HG03565 (cell line): Measurements from ENCODE around the gene RIPK3.
"Not testable (repeated sequence)": the region's sequence is repeated elsewhere in the genome, so short reads cannot be mapped to it uniquely, and the experiment has no call there.

Experiments
- ATAC-seq: cut with Tn5 transposase; IDR thresholded peaks from one replicate; pipeline ENCODE4 v1.9.1; 2021; ENCODE audit warnings: mild to moderate bottlenecking, moderate library complexity; ENCODE audit not compliant: unreplicated experiment

RIPK3 gene

DNA sequence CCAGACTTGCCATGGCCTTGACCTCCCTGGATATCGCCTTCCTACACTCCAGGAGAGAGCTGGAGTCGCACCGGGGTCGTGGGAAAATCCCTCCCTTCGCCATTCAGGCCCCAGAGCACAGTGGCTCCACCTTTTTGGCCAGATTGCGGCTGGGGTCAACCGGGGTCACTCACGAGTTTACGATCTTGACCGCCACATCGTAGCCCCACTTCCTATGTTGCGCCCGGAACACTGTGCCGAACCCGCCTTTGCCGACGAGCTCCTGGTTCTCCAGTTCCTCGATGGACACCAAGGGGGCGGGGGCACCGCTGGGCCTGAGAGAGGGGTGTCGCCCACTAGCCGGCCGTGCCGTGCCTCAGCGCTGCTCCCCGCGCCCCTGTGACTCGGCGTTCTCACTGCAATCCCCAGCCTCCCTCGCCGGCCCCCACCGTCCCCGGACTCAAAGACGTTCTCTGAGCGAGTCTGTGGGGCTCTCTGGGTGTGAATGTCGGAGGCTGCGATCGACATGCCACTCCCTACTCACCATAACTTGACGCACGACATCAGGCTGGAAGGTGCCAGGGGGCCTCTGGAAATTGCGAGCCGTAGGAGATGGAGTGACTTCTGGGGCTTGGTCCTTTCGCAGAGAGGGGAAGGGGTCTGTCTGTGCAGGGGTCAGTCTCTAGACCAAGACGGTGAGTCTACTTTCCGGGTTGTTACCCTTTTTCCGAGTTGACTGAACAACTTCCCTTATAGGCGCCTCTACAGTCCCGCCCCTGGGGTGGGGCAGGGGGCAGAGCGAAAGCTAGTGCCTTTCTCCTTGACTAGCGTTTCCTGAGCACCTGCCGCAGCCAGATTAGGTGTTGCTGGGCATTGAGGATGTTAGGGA is at the start of gene RIPK3:
Gene RIPK3 (minus strand): TSS at position 708 of the 868 bp plus-strand sequence. CDS start 165 bp downstream, at position 543.
- ATAC-seq = peak; percentile 82

DNA sequence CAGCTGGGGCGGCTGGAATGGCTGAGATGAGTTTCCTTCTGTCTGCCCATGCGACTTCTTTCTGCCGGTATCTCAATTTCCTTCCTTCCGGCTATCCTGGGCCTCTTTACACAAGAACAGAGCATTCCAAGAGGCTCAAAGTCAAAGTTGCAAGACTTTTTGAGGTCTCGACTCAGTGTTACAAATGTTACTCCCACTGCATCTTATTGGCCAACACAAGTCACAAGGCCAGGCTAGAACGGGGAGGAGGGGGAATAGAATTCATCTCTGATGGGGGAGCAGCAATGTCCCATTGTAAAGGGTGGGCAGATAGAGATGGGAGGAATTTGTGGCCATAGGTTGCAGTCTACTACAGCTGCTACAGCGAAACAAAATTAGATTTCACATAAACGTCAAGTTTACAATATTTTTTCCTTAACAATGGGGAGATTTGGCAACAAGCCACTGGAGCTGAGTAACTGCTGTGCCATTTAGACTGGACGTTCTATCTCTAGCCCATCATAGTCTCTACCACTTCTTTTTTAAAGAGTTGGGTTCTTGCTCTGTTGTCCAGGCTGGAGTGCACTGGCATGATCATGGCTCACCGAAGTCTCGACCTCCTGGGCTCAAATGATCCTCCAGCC is 49.5 kb upstream of the RIPK3 start:
- no peak for ATAC-seq

DNA sequence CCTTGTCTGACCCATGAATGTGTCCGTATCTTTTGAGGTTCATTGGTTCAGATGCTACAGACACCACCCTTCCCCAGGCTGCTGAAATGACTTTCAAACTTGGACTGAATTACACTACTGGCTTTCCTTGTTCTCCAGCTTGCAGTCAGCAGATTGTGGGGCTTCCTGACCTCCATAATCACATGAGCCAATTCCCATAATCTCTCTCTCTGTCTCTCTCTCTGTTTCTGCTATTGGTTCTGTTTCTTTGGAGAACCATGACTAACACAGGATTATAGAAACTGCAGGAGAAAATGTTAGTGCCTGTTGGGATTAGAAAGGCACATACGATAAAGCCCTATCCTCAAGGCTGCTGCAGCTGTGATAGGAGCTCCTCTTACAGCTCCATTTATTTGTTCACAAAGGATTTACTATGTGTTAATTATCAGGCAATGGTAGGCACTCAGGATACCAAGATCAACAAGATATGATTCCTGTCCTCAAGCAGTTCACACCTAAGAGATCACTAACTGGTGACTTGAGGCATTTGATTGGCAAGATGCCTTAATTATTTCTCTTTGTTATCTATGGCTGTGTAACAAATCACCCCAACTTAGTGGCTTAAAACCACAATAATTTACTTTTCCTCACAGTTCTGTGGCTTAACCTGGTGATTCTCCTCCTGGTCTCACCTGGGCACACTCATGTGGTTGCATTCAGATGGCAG is 48.8 kb upstream of the RIPK3 start:
- ATAC-seq = no peak

DNA sequence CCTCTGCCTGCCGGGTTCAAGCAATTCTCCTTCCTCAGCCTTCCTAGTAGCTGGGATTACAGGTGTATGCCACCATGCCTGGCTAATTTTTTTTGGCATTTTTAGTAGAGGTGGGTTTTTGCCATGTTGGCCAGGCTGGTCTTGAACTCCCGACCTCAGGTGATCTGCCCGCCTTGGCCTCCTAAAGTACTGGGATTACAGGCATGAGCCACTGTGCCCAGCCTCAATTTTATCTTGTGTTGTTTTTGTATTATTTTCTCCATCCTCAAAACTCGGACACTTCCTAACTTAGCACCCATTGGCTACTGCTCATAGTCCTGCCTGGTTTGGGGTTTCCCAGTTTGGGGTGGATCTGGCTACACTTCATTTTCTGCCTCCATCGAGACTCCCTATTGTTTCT is 47.8 kb upstream of the RIPK3 start:
- not testable (repeated sequence) for ATAC-seq

DNA sequence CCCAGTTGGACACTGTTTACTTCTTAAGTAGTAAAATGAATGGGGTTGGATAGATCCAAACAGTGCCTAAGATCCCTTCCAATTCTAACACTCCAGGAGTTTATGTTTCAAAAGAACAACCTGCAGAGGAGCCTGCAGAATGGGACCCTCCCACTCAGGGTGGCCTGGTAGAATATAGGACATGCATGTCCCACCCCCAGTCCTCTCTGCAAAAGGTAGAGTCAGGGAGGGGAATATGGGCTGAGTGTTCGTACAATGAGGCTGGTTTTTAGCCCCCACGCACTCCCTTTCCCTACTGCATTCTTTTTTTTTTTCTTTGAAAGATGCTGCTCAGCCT is 47.2 kb upstream of the RIPK3 start:
- ATAC-seq = no peak

DNA sequence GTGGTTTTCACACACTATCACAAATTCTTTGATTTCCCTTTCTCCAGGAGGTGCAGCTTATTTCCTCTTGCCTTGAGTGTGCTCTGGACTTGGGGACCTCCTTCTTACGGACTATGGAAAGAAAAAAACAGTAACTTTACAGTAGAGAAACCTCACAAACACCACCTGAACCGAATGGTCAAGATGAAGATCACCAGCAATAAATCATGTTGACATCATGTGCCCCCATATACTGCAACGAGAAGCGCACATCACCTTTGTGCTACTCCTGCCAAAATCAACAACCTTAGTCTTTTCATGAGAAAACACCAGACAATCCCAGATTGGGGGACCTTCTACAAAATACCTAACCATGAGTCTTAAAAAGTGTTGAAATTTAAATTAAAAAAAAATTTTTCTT is 45.7 kb upstream of the RIPK3 start:
- no peak for ATAC-seq

DNA sequence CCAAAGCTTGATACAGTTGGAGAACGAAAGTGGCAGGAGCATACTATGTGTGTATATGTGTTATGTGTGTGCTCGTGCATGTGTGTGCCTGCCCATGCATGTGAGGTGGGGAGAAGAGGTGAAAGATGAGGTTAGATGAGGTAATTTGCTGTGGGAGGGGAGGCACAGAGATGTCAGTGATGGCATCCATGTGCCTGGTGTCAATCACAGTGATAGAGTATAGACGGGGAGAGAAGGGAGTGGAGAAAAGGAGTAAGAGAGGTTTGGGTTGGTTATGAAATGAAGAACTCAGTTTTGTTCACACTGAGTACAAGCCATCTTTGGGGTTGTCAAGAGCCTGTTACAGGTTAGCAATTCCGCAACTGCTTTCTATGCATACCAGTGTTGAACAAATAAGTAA is 44.4 kb upstream of the RIPK3 start:
- no peak for ATAC-seq

DNA sequence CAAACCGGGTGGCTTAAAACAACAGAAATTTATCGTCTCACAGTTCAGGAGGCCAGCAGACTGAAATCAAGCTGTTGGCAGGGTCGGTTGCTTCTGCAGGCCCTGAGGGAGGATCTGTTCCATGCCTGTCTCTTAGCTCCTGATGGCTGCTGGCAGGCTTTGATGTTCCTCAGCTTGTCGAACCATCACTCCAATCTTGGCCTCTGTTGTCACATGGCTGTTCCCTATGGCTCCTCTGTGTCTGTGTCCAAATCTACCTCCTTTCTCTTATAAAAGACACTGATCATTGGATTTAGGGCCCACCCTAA is 42.2 kb upstream of the RIPK3 start:
- no peak for ATAC-seq

DNA sequence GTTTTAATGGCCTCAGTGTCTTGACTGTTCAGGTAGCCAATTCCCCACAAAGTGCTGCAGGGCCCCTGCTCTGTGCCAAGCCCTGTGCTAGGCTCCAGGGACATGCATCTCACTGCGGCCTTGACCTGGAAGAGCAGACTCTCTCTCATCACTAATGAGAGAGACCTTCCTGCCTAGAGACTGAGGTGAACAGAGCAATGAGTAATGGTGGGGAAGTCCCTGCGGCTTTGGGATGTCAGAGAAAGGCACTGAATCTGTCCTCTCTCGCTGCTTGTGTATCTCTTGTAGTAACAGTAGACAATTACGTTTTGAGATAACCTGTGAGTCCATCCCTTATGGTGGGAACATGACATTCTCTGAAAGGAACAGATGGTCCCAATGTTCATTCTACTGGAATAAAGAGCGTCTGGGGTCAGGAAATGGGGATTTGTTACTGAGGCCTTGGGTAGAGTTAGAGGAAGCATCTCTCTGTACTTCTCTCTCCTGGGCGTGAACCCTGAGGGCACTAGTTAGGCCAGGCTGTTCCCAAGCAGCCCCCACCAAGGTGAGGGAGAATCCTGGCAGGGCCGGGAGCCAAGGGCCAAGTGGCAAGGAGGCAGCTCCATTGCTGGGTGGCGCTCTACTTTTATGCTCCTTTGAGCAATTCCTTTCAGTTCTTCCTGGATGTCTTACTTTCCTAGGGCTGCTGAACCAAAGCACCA is 41.7 kb upstream of the RIPK3 start:
- ATAC-seq = no peak

DNA sequence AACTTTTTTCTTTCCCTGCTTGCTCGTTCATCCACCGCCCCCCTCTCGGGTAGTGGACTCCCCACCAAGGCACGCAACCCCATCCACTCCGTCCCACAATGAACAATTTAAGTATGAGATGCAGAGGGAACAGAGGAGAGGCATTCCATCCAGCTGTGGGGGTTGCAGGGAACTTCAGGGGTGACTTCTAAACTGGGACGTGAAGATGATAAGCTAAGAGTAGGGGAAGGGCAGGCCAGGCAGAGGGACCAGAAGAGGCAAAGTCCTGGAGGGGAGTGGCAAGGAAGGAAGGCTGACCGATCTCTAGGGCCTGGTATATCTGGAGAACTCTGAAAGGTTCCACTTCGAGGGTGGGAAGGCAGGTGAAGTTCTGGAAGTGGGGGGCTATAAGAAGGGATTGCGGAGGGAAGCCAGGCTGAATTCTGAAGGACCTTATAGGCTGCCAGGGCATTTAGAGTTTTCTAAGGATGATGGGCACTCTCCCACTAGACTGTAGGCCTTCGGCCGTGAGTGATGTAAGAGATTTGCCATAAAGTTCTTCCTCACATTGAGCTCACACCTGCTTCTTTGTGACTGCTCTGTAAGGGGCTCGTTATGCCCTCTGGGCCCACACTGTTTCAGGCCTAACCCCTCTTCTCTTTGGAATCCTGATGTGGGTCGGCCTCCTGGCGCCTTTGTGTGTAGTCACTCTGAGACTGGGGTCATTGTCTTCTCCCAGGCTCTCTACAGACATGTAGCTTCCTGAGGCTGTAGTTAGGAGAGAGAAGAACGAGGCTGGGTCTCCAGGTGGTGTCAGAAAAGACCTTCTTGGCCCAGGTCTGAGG is 40.3 kb upstream of the RIPK3 start:
- no peak for ATAC-seq

DNA sequence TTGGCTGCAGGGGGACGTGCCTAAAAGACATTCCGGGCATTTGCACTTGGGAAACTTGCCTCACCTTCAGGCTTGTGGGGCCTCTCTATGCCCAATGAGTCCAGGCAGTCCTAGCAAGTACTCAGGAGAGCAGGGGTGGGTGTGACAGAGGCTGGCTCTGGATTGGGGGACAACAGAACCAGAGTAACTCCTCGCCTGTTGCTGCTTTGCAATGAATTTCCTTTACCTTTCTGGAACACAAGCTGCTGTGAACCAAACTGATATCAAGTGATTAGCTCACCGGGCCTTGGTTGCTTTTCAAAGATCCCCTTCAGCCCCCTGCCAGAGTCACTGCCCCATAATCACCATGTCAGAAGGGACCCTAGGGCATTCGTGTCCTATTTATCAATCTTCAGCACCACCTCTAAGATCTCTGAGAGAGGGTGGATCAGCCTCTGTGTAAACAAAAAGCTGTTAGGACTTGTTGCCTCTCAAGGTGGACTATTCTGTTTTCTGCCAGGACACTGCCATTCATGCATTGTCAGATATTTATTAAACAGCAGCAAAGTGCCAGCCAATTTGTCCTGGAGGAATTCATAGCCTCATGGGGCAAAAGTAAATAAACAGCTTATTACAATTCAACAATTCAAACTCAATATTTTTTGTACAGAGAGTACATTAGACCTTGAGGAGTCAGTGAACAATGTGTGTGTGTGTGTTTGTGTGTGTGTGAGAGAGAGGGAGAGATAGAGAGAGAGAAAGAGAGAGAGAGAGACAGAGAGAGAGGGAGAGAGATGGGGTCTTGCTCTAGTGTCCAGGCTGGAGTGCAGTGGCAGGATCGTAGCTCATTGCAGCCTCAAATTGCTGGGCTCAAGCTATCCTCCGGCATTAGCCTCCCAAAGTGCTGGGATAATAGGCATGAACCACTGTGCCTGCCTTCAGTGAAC is 39.5 kb upstream of the RIPK3 start:
- no peak for ATAC-seq

DNA sequence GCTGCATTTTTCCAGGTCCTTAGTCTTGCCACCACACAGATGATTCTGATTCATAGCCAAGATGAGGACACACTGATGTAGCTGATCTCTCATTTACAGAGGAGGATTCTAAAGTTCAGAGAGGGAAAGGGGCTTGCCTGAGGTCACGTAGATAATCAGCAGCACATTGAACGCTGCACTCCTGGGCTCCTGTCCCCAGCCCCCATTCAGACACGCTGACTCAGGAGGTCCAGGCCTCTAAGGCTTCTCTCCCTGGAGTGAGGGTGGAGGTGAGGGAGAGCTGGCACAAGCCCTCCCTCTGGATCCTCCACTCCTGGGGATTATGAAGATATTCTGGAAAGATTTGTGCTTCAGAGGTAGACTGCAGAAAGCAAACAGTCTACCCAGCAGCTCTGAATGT is 38.5 kb upstream of the RIPK3 start:
- ATAC-seq = no peak

DNA sequence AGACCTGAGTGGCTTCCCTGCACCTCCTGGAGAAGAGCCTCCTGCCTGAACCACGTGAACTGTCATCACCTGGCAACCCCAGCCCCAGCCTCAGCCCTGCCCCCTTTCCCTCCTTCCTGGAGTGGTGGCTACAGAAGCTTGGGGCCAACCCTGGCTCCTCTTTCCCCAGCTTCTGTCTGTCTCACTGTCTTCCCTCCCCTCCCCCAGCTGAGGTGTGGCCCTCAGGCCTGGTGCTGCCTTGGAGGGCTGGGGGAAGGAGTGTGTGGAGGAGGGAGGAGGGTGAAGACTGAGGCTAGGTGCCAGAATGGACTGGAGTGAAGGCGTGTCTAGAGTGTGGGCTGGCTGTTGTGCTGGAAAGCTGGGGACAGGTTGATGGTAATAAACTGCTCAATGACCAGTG is 37.9 kb upstream of the RIPK3 start:
- ATAC-seq = no peak

DNA sequence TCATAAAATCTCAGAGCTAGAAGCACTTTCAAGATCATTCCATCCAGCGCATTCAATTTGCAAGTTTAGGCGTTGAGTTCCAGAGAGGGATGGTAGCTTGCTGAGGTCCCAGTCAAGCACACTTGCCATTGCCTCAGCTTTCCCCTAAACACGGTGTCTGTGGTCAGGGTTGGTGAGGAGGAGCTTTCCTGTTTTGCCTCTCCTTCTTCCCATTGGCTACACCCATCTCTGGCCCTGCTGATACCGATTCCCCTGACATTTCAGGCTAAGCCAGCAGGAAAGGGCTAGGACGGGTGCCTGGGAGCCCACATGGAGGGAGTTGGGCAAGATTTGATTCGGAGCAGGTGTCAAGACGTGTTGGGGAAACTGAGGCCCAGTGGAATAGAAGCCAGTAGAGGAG is 37.3 kb upstream of the RIPK3 start:
- no peak for ATAC-seq

DNA sequence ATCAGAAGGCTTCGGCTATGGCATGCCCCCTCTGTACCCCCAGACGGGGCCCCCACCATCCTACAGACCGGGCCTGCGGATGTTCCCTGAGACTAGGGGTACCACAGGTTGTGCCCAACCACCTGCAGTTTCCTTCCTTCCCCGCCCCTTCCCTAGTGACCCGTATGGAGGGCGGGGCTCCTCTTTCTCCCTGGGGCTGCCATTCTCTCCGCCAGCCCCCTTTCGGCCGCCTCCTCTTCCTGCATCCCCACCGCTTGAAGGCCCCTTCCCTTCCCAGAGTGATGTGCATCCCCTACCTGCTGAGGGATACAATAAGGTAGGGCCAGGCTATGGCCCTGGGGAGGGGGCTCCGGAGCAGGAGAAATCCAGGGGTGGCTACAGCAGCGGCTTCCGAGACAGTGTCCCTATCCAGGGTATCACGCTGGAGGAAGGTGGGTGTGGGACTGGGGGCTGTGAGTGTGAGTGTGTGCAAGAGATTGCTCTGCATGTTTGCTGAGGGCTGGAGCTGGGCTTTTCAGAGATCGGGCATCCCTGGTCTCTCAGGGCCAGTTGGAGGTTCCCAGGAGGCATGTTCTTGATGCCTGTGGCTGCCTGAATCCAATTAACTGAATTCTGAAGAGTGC is 36.8 kb upstream of the RIPK3 start:
- ATAC-seq = no peak

DNA sequence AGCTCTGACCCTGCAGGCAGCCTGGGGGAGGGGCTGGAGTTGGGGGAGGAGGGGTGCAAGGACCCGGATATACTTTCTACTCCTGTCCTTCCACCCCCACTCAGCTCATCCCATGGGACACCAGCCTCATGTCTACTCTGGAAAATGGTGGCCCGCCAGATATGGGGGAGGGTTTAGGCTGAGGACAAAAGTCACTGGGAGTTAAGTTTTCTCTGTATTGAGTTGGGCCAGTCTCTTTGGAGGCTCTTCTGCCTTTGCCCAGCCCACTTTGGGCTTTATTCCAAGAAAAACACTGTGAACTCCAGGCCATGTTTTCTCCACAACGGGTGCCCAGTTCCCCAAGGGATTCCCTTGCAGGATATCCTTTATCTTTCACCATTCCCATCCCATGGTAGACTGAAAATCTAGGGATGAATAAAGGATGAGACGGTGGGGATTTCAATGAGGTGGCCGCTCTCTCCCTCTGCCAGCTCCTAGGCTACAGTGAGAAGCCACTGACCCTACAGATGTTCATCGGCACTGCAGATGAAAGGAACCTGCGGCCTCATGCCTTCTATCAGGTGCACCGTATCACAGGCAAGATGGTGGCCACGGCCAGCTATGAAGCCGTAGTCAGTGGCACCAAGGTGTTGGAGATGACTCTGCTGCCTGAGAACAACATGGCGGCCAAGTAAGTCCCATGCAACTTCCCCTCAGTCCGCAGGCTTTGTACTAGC is 33.1 kb upstream of the RIPK3 start:
- ATAC-seq = no peak

DNA sequence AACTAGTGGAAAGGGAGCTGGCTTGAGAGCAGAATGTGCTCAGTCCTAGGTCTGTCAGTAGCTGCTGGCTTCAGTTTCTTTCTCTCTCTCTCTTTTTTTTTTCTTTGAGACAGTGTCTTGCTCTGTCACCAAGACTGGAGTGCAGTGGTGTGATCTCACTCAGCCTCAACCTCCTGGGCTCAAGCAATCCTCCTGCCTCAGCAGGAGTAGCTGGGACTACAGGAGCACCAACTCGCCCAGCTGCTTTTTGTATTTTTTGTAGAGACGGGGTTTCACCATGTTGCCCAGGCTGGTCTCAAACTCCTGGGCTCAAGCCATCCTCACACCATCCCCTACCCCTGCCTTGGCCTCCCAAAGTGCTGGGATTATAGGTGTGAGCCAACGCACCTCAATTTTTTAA is 31.8 kb upstream of the RIPK3 start:
- ATAC-seq = not testable (repeated sequence)

DNA sequence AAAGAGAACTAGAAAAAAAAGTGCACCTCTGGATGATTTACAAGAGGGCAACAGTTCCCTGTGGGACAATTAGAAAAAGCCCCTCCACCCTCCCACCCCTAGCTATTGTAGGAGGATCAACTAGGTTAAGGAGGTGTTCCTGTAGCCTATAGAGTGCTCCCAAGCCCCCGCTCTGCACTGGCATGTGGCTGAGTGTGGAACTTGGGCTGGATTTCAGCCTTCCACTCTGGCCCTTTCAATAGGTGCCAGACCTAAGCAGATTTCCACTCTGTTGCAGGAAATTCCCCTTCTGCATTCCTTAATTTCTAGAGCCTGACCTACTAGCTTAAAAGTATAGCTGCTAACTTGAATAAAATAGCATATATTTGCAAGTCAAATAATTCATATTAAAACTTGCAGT is 31.0 kb upstream of the RIPK3 start:
- no peak for ATAC-seq
